NB4 (cell line): ENCODE data around the gene SLC2A9.

Experiments used
- CTCF ChIP-seq: IDR thresholded peaks from one replicate; pipeline ENCODE4 v1.5.1; 2012; ENCODE audit warnings: low read depth, low read length
- MYC ChIP-seq: IDR thresholded peaks from 2 replicates; pipeline ENCODE4 v1.6.1; 2011; ENCODE audit warnings: low read depth, low read length
- POLR2A ChIP-seq: IDR thresholded peaks from 2 replicates; pipeline ENCODE4 v1.6.1; 2011; ENCODE audit warnings: mild to moderate bottlenecking; ENCODE audit not compliant: insufficient read length; ENCODE audit errors: extremely low read depth

- no peak for TF ChIP-seq MYC
- TF ChIP-seq CTCF: no peak
- no peak for TF ChIP-seq POLR2A
Measured at GRCh38 chr4:10007436-10007740, 13.9 kb downstream of the SLC2A9 start.
